Neural progenitor cell (in vitro differentiated cells): ENCODE measurements around the gene P2RY12. TPM values are rescaled to one million over a fixed set of nuclear protein-coding genes. Genes with fewer than 3 reads are reported as not detected.

Experiments
- DNase-seq: peaks from one replicate; pipeline ENCODE4 v3.0.0-alpha.2; 2016; ENCODE audit warnings: low spot score
- H2AFZ ChIP-seq: fragments of 200-600 bp; sonication (generic); replicated peaks from 2 replicates; pipeline ENCODE4 v1.6.1; 2016; ENCODE audit warnings: antibody characterized with exemption
- H3F3A ChIP-seq: fragments of 200-600 bp; sonication (generic); 2 replicates; pipeline ENCODE4 v1.6.1; 2016; ENCODE audit warnings: antibody characterized with exemption, low read depth
- H3K27ac ChIP-seq: fragments of 200-600 bp; sonication (generic); 2 replicates; pipeline ENCODE4 v1.5.1; 2016; ENCODE audit warnings: mild to moderate bottlenecking
- H3K27me3 ChIP-seq: fragments of 200-600 bp; sonication (generic); 2 replicates; pipeline ENCODE4 v1.6.1; 2016; ENCODE audit warnings: mild to moderate bottlenecking, moderate library complexity
- H3K36me3 ChIP-seq: fragments of 200-600 bp; sonication (generic); 2 replicates; pipeline ENCODE4 v1.5.1; 2016
- H3K4me1 ChIP-seq: fragments of 200-600 bp; sonication (generic); 2 replicates; pipeline ENCODE4 v1.6.1; 2016; ENCODE audit warnings: mixed run types
- H3K4me2 ChIP-seq: fragments of 200-600 bp; sonication (generic); 2 replicates; pipeline ENCODE4 v1.6.1; 2016
- H3K4me3 ChIP-seq: fragments of 200-600 bp; sonication (generic); 2 replicates; pipeline ENCODE4 v1.5.1; 2016
- H3K79me2 ChIP-seq: fragments of 200-600 bp; sonication (generic); 2 replicates; pipeline ENCODE4 v1.6.1; 2016; ENCODE audit warnings: low read depth
- H3K9ac ChIP-seq: fragments of 200-600 bp; sonication (generic); 2 replicates; pipeline ENCODE4 v1.6.1; 2016
- H3K9me3 ChIP-seq: fragments of 200-600 bp; sonication (generic); 2 replicates; pipeline ENCODE4 v1.5.1; 2016; ENCODE audit warnings: low read depth
- H4K20me1 ChIP-seq: fragments of 200-600 bp; sonication (generic); 2 replicates; pipeline ENCODE4 v1.6.1; 2016; ENCODE audit warnings: low read depth
- H3K27ac Mint-ChIP-seq: 3 replicates; pipeline ENCODE4 v1.8.0; 2021; ENCODE audit warnings: mixed read lengths
- H3K27me3 Mint-ChIP-seq: 2 replicates; pipeline ENCODE4 v1.8.0; 2022; ENCODE audit warnings: low read depth, mild to moderate bottlenecking, inconsistent platforms, moderate library complexity, mixed read lengths; ENCODE audit not compliant: insufficient read depth
- H3K36me3 Mint-ChIP-seq: 3 replicates; pipeline ENCODE4 v1.8.0; 2021; ENCODE audit warnings: mixed read lengths
- H3K4me1 Mint-ChIP-seq: 3 replicates; pipeline ENCODE4 v1.8.0; 2021; ENCODE audit warnings: mixed read lengths
- H3K4me3 Mint-ChIP-seq: 3 replicates; pipeline ENCODE4 v1.8.0; 2021; ENCODE audit warnings: mild to moderate bottlenecking, moderate library complexity, mixed read lengths
- H3K9me3 Mint-ChIP-seq: 3 replicates; pipeline ENCODE4 v1.8.0; 2020; ENCODE audit warnings: mixed read lengths
- EZH2 ChIP-seq: fragments of 200-600 bp; sonication (generic); IDR thresholded peaks from 2 replicates; pipeline ENCODE4 v1.6.1; 2017; ENCODE audit warnings: antibody characterized with exemption, mild to moderate bottlenecking, moderate library complexity
- EZH2phosphoT487 ChIP-seq: fragments of 200-600 bp; sonication (generic); IDR thresholded peaks from 2 replicates; pipeline ENCODE4 v1.6.1; 2017; ENCODE audit warnings: antibody characterized with exemption
- total RNA-seq: library from RNA; depleted of rRNA; stranded (reverse); fragments of >200 nt; gene quantifications from 2 replicates; pipeline ENCODE4 v1.2.3, GENCODE V29; 2015; ENCODE audit warnings: low replicate concordance
- TF ChIP-seq, protein P1 (sequence below): fragments of 200-600 bp; sonication (generic); IDR thresholded peaks from 2 replicates; pipeline ENCODE4 v1.5.1; 2017; ENCODE audit warnings: antibody characterized with exemption, mild to moderate bottlenecking

The P2RY12 gene
- total RNA-seq, 1 donor from 2014 or later, result not detected

DNA sequence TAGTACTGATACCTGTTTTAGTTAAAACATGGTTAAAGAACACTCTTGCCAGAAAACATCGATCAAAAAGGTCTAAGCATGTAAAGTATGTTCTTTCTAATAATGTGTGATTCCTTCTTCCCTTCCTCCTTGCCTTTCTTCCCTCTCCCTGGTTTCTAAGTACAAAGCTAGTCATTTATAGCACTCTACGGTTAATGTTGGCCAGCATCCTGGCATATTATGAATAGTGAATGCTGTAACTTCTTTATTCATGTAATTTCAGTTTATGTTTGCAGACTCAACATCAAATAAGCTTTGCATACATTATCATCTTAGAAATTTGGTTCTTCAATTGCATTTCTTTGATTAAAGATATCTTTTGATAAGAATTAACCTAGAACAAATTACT is 27.1 kb downstream of the P2RY12 start:
- Histone ChIP-seq H3K4me3 (no peak overlapping the region), H2AFZ (no peak overlapping the region), H3K9ac (no peak overlapping the region), H3K9me3 (no peaks in the 10 kb centered on the region), H3K79me2 (no peaks in the 10 kb centered on the region), H3F3A (no peaks in the 10 kb centered on the region), H3K27ac (peak overlapping the region; percentile 1), H4K20me1 (no peaks in the 10 kb centered on the region), H3K27me3 (no peaks in the 10 kb centered on the region), H3K36me3 (peaks cover 14% of the 10 kb centered on the region), H3K4me2 (no peak overlapping the region), H3K4me1 (peaks cover 13% of the 10 kb centered on the region)
- H3K4me1 Mint-ChIP-seq, result no peaks in the 10 kb centered on the region
- no peak for TF ChIP-seq EZH2phosphoT487
- TF ChIP-seq EZH2, result no peak
- TF ChIP-seq, protein P1, sequence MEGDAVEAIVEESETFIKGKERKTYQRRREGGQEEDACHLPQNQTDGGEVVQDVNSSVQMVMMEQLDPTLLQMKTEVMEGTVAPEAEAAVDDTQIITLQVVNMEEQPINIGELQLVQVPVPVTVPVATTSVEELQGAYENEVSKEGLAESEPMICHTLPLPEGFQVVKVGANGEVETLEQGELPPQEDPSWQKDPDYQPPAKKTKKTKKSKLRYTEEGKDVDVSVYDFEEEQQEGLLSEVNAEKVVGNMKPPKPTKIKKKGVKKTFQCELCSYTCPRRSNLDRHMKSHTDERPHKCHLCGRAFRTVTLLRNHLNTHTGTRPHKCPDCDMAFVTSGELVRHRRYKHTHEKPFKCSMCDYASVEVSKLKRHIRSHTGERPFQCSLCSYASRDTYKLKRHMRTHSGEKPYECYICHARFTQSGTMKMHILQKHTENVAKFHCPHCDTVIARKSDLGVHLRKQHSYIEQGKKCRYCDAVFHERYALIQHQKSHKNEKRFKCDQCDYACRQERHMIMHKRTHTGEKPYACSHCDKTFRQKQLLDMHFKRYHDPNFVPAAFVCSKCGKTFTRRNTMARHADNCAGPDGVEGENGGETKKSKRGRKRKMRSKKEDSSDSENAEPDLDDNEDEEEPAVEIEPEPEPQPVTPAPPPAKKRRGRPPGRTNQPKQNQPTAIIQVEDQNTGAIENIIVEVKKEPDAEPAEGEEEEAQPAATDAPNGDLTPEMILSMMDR, result no peak
- DNase-seq, result no peak
- H3K27me3 Mint-ChIP-seq, result no peaks in the 10 kb centered on the region
- H3K27ac Mint-ChIP-seq, result no peak overlapping the region
- H3K36me3 Mint-ChIP-seq, result peaks cover 2% of the 10 kb centered on the region
- no peak overlapping the region for H3K4me3 Mint-ChIP-seq
- H3K9me3 Mint-ChIP-seq, result no peaks in the 10 kb centered on the region

DNA sequence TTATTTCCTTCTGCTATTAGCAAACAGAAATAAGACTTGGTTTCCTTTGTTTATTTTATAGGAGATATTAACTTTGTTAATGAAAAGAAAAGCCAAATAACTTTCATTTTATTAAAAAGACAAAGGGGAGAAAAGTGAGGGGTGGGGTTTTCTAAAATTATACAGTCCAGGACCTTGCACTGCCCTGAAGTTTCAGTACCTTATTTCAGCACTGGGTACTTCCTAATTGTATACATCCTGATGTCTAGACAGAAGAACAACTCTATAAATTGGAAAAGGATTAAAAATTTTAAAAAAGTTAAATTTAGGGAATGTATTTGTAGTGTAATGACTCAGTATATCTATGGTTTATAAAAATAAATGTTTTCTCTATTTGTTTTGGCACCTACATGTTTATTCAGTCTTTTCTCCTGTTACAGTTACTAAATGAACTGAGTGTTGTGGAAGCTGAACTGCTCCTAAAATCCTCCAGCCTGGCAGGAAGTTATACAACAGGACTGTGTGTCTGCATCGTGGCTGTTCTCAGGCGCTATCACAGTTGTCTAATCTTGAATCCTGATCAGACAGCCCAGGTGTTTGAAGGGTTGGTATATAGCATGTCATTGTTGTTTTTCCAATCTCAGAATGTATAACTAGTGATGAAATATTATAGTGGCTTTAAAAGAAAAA is 27.6 kb downstream of the P2RY12 start:
- no peak for TF ChIP-seq EZH2
- TF ChIP-seq EZH2phosphoT487, result no peak
- TF ChIP-seq, protein P1, result no peak
- peaks cover 13% of the 10 kb centered on the region for H3K4me1 ChIP-seq
- peaks cover 14% of the 10 kb centered on the region for H3K36me3 ChIP-seq
- no peak overlapping the region for H3K4me3 Mint-ChIP-seq
- H3K9ac ChIP-seq, result peak overlapping the region; percentile 6
- DNase-seq, result no peak
- H3K9me3 Mint-ChIP-seq, result no peaks in the 10 kb centered on the region
- no peak overlapping the region for H3K4me2 ChIP-seq
- H3K27ac ChIP-seq, result peak overlapping the region; percentile 1
- H2AFZ ChIP-seq, result no peak overlapping the region
- H3F3A ChIP-seq, result no peaks in the 10 kb centered on the region
- peaks cover 2% of the 10 kb centered on the region for H3K36me3 Mint-ChIP-seq
- H3K9me3 ChIP-seq, result no peaks in the 10 kb centered on the region
- H3K4me3 ChIP-seq, result no peak overlapping the region
- H3K4me1 Mint-ChIP-seq, result no peaks in the 10 kb centered on the region
- H3K27me3 Mint-ChIP-seq, result no peaks in the 10 kb centered on the region
- H4K20me1 ChIP-seq, result no peaks in the 10 kb centered on the region
- no peak overlapping the region for H3K27ac Mint-ChIP-seq
- H3K27me3 ChIP-seq, result no peaks in the 10 kb centered on the region
- H3K79me2 ChIP-seq, result no peaks in the 10 kb centered on the region

DNA sequence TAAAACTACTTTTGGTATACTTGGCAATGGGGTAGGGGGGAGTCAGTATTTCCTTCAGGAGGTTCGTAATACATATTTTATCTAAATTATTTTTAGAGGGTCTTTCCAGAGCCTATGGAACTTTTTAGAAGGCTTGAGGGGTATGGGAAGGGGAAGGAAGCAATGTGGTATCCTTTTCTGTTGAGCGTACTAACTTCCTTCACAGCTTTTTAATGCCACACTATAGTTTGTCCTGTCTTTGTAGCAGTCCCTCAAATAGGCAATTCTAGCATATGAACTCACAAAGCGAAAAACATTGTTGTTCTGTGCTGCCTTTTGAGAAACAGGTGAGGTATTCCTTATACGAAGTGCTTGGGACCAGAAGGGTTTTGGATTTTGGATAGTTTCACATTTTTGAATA is 32.9 kb downstream of the P2RY12 start:
- no peaks in the 10 kb centered on the region for H3K27me3 ChIP-seq
- no peaks in the 10 kb centered on the region for H3K9me3 ChIP-seq
- H3K4me1 ChIP-seq, result peaks cover 10% of the 10 kb centered on the region
- H3K4me3 Mint-ChIP-seq, result no peak overlapping the region
- no peaks in the 10 kb centered on the region for H3F3A ChIP-seq
- TF ChIP-seq EZH2phosphoT487 (no peak), EZH2 (no peak)
- TF ChIP-seq, protein P1, result no peak
- H3K36me3 Mint-ChIP-seq, result peaks cover 6% of the 10 kb centered on the region
- no peak overlapping the region for H3K27ac ChIP-seq
- no peaks in the 10 kb centered on the region for H3K79me2 ChIP-seq
- no peak overlapping the region for H3K4me3 ChIP-seq
- H3K9me3 Mint-ChIP-seq, result no peaks in the 10 kb centered on the region
- no peak overlapping the region for H3K4me2 ChIP-seq
- H3K9ac ChIP-seq, result no peak overlapping the region
- H4K20me1 ChIP-seq, result no peaks in the 10 kb centered on the region
- no peak for DNase-seq
- H2AFZ ChIP-seq, result no peak overlapping the region
- H3K36me3 ChIP-seq, result peaks cover 3% of the 10 kb centered on the region
- H3K27ac Mint-ChIP-seq, result no peak overlapping the region
- no peaks in the 10 kb centered on the region for H3K4me1 Mint-ChIP-seq
- no peaks in the 10 kb centered on the region for H3K27me3 Mint-ChIP-seq
